Uterus (tissue), 2 donors: Measurements from ENCODE around the gene CARS1.

Experiments used
- POLR2A ChIP-seq, 2 donors: fragments of 450-650 bp; IDR thresholded peaks; one replicate each; pipeline ENCODE4 v1.6.1; 2016; ENCODE audit warnings: antibody characterized with exemption in 2 of 2, mild to moderate bottlenecking in 1 of 2, moderate library complexity in 1 of 2
- TF ChIP-seq, protein P1 (sequence below), 4 experiments: fragments of 200-600 bp in 2 of 4; fragments of 450-650 bp in 2 of 4; sonication (generic) in 2 of 4; IDR thresholded peaks; one replicate each; pipeline ENCODE4 v1.5.1; 2016 to 2019; ENCODE audit warnings: antibody characterized with exemption in 4 of 4, mild to moderate bottlenecking in 2 of 4, moderate library complexity in 1 of 4

DNA sequence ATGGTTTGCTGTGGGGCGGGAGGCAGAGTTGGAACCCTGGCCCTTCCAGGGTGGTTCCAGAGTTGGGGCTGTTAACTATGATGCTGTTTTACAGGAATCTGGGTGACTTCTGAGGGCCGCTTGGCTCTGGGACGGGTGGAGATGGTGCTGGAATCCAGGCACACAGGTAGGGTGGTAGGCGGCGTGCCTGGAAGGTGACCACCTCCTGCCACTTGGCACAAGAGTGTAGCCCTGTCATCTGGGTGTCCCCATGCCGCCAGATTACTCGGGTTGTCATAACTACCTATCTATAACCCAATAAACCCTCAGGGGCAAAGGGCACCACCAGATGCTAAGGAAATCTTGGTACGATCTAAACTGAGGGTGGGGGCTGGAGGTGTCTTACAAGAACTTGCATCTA lies 1.3 kb downstream of the CARS1 start:
- no peak for TF ChIP-seq POLR2A (IDR thresholded peaks at IDR 0.05)
- TF ChIP-seq, protein P1, sequence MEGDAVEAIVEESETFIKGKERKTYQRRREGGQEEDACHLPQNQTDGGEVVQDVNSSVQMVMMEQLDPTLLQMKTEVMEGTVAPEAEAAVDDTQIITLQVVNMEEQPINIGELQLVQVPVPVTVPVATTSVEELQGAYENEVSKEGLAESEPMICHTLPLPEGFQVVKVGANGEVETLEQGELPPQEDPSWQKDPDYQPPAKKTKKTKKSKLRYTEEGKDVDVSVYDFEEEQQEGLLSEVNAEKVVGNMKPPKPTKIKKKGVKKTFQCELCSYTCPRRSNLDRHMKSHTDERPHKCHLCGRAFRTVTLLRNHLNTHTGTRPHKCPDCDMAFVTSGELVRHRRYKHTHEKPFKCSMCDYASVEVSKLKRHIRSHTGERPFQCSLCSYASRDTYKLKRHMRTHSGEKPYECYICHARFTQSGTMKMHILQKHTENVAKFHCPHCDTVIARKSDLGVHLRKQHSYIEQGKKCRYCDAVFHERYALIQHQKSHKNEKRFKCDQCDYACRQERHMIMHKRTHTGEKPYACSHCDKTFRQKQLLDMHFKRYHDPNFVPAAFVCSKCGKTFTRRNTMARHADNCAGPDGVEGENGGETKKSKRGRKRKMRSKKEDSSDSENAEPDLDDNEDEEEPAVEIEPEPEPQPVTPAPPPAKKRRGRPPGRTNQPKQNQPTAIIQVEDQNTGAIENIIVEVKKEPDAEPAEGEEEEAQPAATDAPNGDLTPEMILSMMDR (IDR thresholded peaks at IDR 0.05) = no peak
